Measurements from ENCODE around the gene KIF24.
"Not testable (repeated sequence)": the region's sequence is repeated elsewhere in the genome, so short reads cannot be mapped to it uniquely, and the experiment has no call there.

Gene KIF24

DNA sequence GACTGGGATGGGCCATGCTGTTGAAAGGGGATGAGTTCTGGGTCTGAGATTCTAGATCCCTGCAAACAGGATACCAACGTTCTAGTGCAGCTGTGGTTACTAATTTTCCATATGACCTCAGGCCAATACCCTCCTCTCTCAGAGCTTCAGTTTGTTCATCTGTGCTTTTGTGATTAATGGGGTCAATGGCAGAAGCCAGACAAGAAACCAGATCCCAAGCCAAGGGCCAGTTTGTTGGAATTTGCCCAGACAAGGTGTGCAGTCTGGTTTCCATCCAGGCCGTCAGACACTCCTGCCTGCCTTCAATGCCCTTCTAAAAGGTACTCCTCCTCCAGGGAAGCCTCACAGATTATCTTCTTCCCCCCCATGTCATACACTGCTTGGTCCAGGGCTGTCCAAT is 36.2 kb upstream of the KIF24 start:
- DNase-seq: no peak

DNA sequence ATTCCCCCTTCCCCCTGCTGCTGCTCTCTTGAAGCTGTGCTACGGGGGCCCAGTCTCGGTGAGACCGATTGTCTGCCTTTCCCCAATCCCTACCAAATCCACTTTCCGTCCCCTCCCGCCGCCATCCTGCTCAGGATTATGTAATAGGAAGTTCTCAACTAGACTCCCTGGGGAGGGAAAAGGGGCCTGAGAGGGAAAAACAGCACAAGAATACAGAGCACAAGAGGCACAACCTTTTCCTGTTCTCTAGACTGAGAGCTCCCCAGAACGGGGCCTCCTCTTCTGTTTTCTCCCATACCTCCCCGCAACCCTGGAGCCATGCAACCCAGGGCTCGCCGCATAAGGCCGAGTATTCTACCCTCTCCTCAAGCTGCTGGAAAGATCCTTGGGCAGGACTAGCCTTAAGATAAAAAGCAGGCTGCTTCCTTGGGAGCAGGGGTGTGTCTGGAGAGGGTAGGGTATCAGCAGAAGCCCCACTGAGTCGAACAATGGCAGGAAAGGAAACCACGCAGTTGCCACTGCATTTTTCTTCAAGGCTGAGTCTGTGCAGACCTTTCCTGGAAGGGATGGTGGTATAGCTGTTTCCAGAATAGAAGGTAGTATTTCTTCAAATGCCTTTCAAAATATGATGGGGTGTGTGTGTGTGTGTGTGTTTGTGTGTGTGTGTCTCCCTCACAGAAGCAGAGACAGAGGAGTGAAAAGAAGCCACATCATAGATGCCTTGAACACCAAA is 34.7 kb upstream of the KIF24 start:
- DNase-seq: no peak

DNA sequence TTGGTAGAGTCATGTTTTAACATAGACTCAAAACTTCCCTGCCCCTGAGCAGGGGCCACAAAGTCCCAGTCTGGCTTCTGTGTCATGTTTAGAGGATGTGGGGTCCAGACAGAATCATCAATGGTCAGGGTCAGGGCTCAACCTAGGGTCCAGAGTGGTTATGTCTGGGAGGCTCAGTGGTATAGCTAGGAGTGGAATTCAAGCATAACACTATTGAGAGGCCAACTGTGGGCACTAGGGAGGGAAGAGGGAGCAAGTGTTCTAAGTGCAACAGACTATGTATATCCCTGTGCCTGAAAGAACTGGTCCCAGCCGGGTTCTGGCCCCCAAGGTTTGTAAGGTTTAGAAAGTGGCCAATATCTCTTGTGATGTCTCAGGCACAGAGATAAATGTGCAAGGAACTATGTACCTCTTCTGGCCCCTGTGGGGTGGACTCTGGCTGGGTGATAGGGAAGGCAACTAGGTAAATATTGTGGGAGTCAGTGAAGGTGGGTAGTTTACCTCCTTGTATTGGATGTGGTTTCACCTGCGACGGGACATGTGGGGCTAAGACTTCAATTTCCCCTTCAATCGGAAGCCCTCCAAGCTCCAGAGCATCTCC is 33.6 kb upstream of the KIF24 start:
- DNase-seq: no peak

DNA sequence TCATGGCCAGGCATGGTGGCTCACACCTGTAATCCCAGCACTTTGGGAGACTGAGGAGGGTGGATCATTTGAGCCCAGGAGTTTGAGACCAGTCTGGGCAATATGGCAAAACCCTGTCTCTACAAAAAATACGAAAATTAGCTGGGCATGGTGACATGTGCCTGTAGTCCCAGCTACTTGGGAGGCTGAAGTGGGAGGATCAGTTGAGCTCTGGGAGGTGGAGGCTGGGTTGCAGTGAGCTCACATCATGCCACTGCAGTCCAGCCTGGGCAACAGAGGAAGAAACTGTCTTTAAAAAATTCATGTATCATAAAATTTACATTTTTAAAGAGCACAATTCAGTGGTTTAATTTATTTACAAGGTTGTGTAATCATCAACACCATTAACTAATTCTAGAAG is 23.9 kb upstream of the KIF24 start:
- DNase-seq: not testable (repeated sequence)

DNA sequence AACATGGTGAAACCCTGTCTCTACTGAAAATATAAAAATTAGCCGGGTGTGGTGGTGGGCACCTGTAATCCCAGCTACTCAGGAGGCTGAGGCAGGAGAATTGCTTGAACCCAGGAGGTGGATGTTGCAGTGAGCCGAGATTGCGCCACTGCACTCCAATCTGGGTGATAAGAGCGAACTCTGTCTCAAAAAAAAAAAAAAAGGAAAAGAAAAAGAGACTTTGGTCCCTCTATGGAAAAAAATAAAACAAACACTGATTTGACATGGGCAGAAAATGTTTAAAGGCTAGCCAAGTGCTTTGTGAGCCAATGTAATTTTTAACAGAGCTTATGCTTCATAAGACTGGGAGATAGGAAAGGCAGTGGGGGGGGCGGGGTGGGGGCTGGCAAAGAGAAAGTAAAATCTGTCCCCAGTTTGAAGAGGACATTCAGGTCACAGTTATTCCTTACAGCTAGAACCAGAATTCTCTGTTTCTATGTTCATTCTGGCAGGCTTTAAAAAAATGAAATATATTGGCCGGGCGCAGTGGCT is 23.1 kb upstream of the KIF24 start:
- DNase-seq: not testable (repeated sequence)

DNA sequence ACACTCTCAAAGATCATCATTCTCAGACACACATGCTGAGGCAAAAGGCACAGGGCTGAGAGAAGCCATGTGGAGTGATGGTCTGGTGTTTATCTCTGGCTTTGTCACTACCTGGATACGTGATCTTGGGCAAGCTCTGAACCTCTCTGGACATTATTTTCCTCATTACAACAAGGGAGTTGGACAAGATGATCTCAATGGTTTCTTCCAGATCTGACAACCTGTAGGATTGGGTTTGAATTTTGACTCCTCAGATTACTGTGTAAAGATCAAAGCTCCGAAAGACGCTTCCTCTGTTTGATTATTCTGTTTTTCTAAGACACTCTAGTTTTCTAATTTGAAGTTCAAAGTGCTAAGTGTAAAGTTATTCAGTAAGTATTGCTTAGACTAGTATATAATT is 20.3 kb upstream of the KIF24 start:
- no peak for DNase-seq

DNA sequence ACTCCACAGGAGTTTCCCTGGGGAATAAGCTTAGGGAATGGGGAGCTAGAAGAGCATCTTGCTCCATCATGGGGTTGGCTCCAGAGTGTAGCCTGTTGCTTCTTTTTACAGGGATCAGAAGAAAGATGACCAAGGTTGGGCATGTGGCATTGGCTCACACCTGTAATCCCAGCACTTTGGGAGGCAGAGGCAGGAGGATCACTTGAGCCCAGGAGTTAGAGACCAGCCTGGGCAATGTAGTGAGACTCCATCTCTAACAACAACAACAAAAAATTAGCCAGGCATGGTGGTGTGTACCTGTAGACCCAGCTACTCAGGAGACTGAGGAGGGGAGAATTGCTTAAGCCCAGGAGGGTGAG is 18.7 kb upstream of the KIF24 start:
- no peak for DNase-seq

DNA sequence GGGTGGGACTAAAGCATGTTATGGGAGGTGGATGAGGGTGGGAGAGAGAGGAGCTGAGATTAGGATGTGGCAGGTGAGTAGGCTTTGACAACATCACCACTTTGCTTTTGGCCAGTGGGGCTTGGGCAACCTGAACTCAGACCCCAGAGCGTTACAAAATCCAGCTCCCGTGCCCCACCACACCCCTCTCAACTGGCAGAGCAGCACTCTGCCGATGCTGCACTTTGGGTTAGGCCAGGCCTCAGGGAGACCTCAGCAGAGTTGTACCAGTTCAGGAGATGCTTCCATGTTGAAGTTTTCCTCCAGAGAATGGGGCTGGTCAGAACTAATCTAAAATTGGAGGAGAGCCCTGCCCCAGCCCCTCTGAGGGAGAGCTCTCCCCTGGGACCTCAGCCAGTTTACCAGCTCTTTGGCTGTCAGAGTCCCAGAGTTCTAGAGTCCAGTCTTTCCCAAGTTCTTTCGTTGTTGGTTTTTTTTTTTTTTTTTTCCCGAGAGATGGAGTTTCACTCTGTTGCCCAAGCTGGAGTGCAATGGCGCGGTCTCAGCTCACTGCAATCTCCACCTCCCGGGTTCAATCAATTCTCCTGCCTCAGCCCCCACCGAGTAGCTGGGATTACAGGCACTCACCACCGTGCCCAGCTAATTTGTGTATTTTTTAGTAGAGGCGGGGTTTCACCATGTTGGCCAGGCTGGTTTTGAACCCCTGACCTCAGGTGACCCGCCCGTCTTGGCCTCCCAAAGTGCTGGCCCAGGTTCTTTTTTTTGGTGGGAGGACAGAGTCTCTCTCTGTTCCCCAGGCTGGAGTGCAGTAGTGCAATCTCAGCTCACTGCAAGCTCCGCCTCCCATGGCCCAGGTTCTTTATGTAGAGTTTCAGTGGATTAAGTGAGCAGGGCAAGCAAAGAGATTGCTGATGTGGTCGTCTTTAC is 18.1 kb upstream of the KIF24 start:
- no peak for DNase-seq

DNA sequence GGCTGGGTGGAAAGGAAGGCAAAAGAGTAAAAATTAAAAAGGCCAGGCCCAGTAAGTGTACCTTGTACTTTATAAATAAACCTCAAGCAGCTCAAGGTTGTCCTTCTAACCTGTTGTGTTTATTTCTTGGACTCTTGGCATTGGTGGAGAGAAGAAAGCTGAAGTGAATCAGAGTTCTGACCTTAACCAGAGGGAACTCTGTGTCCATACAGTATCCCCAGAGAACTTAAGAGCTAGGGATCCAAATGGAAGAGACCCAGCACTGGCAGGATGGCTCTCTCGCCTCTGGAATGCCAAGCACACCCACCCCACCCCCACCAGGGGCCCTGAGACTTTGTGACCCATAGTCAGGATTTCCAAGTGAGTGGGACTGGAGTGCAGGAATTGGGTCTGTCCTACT is 14.5 kb upstream of the KIF24 start:
- DNase-seq: no peak

DNA sequence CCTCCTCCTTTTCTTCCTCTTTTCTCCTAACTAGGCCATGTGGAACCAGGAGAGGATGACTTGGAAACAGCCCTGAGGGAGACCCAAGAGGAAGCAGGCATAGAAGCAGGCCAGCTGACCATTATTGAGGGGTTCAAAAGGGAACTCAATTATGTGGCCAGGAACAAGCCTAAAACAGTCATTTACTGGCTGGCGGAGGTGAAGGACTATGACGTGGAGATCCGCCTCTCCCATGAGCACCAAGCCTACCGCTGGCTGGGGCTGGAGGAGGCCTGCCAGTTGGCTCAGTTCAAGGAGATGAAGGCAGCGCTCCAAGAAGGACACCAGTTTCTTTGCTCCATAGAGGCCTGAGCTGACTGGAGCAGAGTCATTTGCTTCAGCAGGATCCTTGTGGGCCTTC is 14.0 kb upstream of the KIF24 start:
- no peak for DNase-seq

DNA sequence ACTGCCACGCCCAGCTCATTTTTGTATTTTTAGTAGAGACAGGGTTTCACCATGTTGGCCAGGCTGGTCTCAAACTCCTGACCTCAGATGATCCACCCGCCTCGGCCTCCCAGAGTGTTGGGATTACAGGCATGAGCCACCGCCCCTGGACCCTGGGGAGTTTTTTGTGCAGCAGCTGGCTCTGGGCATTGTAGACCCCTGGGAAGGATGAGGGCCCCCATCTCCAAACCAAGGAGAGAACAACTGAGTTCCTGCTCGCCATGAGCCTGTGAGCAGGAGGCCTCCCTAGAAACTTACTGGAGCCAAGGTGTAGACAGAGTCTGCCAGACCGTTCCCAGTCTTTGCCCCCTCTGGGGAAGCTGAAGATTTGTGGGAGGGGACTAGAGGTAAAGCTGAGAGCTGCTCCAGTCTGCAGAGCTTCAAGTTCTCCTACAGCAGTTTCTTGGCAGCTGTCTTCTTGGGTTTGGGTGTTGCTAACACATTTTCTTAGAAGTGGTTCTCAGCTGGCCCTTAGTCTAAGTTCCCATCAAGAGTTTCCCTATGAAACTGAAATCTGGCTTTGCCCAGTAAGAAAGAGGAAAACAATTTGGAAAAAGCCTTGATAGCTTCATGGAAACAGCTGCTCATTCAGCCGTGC is 12.7 kb upstream of the KIF24 start:
- no peak for DNase-seq

DNA sequence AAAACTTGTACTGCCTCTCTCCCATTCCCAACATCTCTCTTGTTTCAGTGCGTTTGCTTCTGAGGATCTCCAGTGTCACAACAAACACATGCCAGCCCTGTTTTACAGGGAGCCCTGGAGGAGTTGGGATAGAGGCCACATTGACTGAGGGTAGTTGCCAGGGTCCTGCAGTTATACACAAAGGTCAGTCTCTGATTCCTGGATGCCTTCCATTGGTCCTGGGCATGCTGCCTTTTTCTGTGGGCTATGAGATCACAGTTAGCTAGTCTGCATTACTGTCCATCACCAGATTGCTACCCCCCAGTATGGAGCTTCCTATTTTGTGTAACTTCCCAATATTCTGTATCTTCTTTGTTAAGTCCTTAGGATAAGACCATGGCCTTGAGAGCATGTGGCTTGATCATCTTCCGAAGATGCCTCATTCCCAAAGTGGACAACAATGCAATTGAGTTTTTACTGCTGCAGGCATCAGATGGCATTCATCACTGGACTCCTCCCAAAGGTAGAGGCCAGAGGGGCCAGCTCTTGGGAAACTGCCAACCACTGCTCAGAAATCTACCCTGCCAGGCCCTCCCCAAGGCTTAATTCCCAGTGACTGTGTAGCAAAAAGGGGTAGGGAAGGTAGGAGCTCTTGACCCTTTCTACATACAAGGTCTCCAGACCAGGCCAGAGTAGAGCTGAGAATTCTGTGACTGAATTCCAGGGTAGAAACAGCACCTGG is 9.8 kb upstream of the KIF24 start:
- no peak for DNase-seq

DNA sequence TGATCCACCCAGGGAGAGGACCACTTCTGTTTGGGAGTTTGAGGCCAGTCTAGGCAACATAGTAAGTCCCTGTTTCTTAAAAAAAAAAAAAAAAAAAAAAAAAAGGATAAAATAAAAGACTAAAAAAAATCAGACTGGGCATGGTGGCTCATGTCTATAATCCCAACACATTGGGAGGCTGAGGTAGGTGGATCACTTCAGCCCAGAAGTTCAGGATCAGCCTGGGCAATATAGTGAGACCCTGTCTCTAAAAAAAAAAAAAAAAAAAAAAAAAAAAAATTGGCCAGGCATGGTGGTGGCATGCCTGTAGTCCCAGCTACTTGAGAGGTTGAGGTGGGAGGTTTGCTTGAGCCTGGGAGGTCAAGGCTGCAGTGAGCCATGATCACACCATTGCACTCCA is 9.0 kb upstream of the KIF24 start:
- DNase-seq: not testable (repeated sequence)

DNA sequence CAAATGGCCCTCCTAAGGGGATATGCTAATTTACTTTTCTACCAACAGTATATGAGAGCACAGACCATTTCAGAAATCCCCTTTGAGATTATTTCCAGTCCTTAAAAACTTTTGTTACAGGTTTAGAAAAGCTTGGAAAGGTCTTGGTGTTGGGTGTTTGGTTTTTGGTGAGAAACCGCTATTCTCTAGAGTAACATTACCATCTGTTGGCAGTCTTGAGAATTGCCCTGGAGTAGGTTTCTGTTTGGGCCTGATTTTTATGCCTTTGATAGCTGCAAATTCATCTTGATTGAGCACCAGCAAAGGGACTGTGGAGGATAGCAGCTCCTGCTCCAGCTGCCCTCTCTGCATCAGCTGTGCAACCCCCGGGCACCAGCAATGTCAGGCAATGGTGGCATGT is 8.3 kb upstream of the KIF24 start:
- DNase-seq: peak in 1 of 2 experiments; percentile 2

DNA sequence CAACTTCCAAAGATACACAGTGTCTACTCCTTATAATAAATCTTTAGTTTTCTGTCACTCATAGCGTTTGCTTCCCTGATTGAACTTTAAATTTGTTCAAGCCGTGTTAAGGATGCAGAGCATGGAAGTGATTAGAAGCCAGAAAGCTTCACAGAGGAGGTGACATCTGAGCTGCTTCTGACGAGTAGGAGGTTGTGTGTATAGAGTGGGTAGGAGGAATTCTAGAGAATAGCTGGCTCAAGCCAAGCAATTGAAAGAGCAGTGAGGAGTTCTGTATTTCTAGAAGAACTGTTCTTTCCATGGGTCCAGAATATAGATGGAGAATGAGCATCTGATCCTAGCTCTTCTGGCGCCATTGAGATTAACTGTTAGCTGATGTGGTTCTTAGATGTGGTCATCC is 6.3 kb upstream of the KIF24 start:
- DNase-seq: no peak

DNA sequence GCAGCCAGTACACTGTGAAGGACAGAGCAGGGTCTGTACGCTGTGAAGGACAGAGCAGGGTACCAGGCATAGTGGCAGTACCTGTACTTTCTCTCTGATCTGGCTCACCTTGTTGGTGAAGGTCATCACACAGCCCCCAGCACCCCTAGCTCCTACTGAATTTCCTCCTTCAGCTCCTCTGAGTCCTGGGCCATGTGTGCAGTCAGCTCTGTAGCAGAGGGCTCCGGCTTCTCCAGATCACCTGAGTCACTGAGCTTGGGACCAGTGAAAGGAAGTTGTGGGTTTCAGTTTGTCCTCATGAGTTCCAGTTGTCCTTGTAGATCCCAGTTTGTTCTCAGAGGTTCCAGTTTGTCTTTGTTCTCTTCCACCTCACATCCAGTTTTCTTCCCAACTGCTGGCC is 5.8 kb upstream of the KIF24 start:
- no peak for DNase-seq

DNA sequence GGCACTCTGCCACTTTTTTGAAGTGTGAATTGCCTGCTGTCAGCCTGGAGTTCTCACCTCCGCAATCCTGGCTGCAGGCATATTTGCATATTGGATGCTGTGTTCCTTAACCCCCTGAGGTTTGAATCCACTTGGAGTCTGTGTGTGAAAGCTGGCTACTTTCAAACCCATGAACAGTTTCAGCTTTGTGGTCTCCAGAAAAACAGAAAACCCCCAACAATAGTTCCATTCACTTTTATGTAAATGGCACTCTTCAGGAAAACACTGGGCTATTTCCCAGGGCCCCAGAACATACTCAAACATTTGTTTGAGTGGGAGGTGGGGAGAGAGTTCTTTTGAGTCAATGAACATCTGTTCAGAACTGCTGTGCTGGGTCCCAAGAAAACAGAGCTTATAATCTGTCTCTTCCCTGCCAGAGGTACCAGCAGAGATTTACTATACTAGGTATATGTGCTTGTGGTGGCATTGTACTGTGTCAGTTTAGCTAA is 5.3 kb upstream of the KIF24 start:
- DNase-seq: no peak

DNA sequence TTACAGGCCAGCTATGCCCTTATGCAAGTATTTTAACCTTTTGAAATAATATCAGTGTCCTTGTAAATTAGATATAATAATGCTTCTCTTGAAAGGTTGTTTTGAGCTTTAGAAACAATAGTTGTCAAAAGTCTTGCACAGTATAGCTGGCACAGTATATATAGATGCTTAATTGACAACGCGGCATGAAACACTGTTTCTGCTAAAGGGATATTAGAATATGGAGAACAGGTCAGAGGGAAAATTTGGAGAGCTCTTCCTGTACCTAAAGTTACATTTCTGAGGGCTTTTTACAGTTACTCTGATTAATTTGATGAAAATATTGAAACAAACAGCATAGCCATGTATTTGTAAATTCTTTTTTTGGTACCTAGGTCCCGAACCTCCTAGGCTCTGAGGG is 4.8 kb upstream of the KIF24 start:
- DNase-seq: no peak

DNA sequence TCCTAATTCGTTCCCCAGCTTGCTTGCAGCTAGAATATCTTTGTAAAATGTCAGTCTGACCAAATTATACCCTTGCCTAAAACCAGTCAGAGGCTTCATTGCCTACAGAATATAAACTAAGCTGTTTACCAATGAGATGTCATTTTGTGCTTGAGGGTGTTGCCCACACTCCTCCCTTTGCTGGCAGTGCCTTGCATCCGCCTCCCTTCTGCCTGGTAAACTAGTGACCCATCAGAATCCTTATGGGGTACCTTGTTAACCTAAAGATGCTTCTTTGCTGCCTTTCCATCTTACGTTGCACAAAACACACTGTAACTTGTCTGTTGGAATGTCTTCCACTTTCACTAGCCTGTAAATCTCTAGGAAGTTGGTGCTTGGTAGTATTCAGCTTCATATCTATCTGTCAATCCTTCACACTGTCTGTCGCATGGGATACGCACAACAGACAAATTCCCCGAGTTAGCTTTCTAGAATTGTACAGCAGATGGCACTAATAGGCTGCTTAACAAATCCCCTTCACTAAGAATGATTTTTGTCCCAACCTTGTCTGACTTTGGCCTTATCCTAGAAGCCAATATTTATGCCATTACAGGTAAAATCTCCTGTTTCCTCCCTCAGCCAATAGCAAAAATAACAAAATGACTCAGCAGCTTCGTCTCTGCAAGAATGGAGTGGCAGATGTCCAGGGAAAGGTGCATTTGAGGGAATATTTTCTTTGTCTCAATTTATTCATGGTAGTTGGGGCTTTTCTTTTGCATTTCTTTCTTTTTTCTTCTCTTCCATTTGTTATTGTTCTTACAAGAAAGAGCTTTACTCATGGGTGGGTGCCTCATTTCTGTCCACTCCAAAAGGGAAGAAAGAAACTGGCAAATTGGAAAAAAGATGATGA is 3.3 kb upstream of the KIF24 start:
- DNase-seq: peak in 1 of 2 experiments; percentile 17

DNA sequence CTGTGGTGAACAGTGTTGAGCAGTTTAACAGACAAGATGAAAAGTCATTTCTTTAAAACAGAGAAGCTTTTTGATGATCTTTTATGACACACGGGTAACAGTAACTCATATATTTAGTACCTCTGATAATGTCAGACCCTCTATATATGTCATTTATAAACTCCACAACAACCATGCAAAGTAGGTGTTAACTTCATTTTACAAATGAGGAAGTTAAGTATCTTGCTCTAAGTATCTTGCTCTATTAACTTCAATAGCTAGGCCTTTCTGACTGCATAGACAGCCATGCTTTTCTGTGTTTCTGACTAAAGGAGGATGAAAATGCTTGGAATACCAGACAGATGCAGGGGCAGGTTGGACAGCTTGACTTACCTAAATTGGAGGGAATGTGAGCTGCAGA is 2.1 kb upstream of the KIF24 start:
- DNase-seq: no peak

DNA sequence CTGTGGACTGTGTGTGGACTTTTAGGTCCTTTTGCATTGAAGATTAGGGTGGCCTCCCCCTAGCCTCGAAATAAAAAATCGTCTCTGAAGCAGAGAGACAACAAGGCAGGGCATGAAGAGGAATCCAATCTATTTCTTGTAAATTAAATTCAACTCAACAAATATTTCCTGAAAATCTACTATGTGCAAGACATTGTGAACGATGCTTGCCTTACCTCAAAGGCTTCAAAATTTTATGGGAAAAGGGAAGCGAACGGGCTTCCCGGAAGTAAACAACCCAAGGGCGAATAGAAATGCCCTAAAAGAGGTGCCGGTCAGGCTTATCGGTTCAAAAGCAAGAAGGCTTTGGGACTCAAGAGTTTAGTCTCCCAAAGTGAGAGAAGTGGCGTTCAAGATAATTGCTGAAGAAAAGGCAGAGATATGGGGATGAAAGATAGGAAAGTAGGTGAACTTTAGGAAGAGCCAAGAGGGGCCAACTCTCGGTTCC is 525 bp downstream of the KIF24 start:
- peak in 1 of 2 experiments; percentile 52 for DNase-seq

Data from SW 1271 (cell line).